ENCODE data around the gene RSAD1.

The RSAD1 gene

DNA sequence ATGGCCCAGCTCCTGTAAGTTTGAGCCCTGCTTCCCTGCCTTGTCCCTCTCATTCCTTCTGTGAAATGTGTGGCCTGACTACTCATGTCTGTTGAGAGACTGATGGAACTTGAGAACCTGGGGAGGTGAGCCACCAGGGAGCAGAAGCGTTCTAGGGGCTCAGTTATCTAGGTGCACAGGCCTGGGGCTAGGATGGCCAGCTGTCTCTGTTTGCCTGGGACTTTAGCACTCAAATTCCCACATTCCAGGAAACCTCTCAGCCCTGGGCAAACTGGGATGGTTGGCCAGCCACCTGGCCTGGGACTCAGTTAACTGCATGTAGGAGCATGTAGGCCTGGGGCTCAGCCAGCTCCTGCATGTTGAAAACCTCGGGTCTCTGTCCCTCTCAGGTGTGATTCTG lies 44.5 kb downstream of the RSAD1 start:
- H3K27me3 Mint-ChIP-seq, result no peaks in the 10 kb centered on the region
- H3K4me3 Mint-ChIP-seq, result no peak overlapping the region
- no peaks in the 10 kb centered on the region for H3K4me1 Mint-ChIP-seq
- DNase-seq, result no peak
- H3K9me3 Mint-ChIP-seq, result no peaks in the 10 kb centered on the region
- no peak overlapping the region for H3K27ac Mint-ChIP-seq
- no peak for ATAC-seq
- no peaks in the 10 kb centered on the region for H3K36me3 Mint-ChIP-seq (ENCODE audit: low read depth)

DNA sequence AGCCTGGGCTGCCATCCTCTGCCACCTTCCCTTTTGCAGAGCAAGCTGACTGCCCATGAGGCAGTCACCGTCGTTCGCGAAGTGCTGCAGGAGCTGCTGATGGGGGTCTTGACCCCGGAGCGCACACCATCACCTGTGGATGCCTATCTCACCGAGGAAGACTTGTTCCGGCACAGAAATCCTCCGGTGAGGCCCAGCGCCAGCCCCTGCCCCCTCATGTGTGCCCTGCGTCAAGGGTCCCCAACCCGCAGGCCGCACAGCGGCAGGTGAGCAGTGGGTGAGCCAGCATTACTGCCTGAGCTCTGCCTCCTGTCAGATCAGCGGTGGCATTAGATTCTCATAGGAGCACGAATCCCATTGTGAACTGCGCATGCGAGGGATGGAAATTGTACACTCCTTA lies 46.2 kb downstream of the RSAD1 start:
- DNase-seq (no peak), ATAC-seq (no peak)
- no peaks in the 10 kb centered on the region for H3K36me3 Mint-ChIP-seq (ENCODE audit: low read depth)
- peaks cover 9% of the 10 kb centered on the region for H3K27me3 Mint-ChIP-seq
- no peaks in the 10 kb centered on the region for H3K9me3 Mint-ChIP-seq
- no peak overlapping the region for H3K4me3 Mint-ChIP-seq
- no peaks in the 10 kb centered on the region for H3K4me1 Mint-ChIP-seq
- no peak overlapping the region for H3K27ac Mint-ChIP-seq

DNA sequence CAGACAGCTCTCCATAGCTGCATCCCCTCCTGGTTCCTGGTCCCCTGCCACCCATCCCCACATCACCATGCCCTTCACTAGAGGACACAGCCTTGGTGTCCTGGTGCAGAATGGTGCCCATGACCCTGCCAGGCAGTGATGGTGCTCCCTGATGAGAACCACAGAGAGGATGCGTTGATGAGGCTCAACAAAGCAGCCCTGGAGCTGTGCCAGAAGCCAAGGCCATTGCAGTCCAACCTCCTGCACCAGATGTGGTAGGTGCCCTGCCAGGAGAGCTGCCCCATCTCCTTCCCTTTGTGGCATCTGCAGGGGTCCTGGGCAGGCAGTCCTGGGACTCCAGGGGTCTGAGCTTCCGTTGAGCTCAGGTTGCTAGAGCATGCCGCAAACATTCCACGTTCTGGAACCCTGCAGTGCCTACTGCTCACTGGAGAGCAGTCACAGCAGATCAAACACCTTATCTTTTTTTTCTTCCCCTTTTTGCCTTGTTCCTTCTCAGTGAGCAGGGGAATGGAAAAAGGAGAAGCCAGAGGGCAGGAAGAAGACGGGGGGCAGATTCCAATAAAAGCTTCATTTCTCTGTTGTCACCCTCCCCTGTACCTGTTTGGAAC lies 48.6 kb downstream of the RSAD1 start:
- H3K36me3 Mint-ChIP-seq (ENCODE audit: low read depth), result no peaks in the 10 kb centered on the region
- H3K4me3 Mint-ChIP-seq, result no peak overlapping the region
- no peak for DNase-seq
- no peaks in the 10 kb centered on the region for H3K4me1 Mint-ChIP-seq
- no peak for ATAC-seq
- peaks cover 26% of the 10 kb centered on the region for H3K27me3 Mint-ChIP-seq
- H3K27ac Mint-ChIP-seq, result no peak overlapping the region
- no peaks in the 10 kb centered on the region for H3K9me3 Mint-ChIP-seq

DNA sequence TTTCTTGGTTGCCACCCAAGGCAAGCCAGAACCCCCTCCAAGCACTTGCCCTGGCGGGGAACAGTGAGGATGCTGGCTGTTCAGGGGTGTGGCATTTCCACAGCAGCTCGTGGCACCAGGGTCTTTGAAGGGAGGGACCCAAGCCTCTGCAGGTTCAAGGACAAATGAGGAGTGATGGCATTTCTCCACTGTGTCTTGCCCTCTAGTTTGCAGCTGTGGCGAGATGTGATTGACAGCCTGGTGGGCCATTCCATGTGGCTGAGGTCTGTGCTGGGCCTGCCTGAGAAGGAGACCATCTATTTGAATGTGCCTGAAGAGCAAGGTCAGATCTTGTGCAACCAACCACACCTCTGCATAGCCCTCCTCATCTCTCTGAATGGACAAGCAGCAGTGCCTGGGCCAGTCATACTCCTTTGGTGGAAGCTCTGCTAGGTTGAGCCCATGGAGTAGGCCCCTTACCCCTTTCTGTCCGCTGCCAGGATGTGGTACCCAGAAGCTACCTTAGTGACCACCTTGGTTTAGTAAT lies 49.4 kb downstream of the RSAD1 start:
- Mint-ChIP-seq H3K4me3 (no peak overlapping the region), H3K27me3 (peaks cover 32% of the 10 kb centered on the region), H3K36me3 (ENCODE audit: low read depth) (no peaks in the 10 kb centered on the region), H3K27ac (no peak overlapping the region), H3K4me1 (no peaks in the 10 kb centered on the region), H3K9me3 (no peaks in the 10 kb centered on the region)
- DNase-seq (no peak), ATAC-seq (no peak)

DNA sequence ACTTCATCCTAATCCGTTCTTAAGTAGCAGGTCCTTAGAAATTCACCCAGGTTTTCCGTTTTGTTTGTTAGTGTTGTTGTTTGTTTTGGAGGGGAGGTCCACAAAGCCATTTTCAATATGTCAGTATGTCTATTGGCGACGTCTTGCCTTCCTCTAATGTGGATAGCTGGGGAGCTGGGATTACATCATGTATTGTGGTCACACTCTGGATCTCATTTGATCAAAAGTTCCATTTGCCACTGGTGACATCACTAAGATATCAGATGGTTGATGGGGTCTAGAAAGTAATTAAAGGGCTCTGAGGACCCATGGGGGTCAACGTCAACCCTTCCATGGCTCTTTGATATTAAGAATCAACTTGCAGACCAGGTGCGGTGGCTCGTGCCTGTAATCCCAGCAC lies 51.2 kb downstream of the RSAD1 start:
- DNase-seq, result no peak
- Mint-ChIP-seq H3K27ac (no peak overlapping the region), H3K36me3 (ENCODE audit: low read depth) (no peaks in the 10 kb centered on the region), H3K27me3 (peaks cover 48% of the 10 kb centered on the region), H3K4me1 (peaks cover 12% of the 10 kb centered on the region), H3K9me3 (no peaks in the 10 kb centered on the region), H3K4me3 (no peak overlapping the region)
- ATAC-seq, result no peak

DNA sequence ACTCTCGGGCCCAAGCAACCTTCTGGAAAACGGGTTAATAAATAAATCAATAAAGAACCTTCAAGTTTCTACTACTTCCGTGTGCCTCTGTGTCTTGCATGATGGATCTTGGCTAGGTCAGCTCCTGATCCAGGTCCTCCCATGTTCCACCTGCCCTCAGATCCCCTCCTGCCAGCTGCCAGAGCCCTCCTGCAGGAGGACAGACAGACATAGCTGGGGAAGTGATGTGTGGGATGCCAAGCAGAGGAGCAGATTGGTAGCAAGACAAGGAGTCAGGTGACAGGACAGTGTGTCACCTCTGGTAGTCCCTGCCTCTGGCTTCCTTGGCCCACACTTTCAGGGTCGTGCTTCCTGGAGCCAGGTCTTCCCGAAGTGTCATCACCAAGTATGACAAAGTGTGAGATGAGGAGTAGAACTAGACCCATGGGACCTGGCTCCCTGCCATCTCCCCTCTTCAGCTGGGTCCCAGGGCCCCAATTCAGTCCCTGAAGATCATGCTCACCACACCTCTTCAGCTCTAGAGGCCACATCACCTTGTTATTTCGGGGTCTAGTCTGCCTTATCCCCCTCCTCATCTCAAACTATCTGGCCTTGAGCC lies 52.9 kb downstream of the RSAD1 start:
- Mint-ChIP-seq H3K36me3 (ENCODE audit: low read depth) (no peaks in the 10 kb centered on the region), H3K27me3 (peaks cover 53% of the 10 kb centered on the region), H3K27ac (no peak overlapping the region), H3K9me3 (no peaks in the 10 kb centered on the region), H3K4me1 (peaks cover 12% of the 10 kb centered on the region), H3K4me3 (no peak overlapping the region)
- no peak for ATAC-seq
- DNase-seq, result no peak

DNA sequence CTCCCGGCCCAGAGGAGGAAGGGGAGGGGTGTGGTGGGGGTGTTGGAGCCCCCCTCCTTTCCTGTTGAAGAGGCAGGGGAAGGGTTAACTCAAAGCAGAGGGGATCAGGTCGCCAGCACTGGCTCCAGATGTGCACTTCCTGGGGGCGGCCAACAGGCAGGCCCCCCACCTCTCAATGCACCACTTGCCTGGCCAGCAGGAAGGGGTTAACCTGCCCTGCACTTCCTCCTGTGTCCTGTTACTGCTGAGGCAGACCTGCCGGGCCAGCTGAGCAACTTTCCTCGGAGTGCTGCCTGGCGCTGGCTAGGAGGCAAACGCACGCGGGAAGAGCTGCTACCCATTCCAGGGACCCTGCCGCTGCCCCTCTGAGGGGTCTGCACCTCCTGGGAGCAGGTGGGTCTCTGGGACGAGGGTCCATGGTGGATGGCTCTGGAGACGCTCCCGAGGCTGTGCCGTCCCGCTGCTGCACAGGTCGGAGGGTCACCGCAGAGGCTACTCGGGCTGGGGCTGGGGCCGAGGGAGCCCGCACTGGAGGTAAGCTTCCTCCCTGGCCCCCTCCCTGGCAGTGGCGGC lies 53.9 kb downstream of the RSAD1 start, which contains the start of gene EPN3:
EPN3 (plus strand) TSS at position 284 of the 573 bp plus-strand sequence. CDS start 3,822 bp downstream, outside the sequence.
- Mint-ChIP-seq H3K9me3 (no peaks in the 10 kb centered on the region), H3K27ac (no peak within 1 kb of the TSS), H3K36me3 (ENCODE audit: low read depth) (no peaks in the 10 kb centered on the region), H3K27me3 (peaks cover 53% of the 10 kb centered on the region), H3K4me3 (no peak within 1 kb of the TSS), H3K4me1 (peaks cover 12% of the 10 kb centered on the region)
- ATAC-seq, result no peak
- DNase-seq, result no peak

DNA sequence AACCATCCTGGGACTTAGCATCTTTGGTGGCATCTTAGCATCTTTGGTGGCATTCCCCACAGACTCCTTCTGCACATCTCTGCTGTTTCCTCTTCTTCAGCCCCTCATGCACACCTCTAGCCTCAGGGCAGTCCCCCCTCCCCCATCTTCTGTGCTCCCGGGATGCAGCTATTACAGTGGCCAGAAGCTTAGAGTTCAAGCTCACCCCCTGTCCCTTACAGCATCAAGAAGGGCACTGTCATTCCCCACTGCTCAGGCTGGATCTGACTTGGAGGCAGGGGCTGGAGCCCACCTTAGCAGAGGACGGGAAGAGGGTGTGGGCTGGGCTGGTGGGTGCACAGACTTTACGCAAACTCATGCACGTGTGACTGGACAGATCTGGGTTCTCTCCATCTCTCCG lies 54.5 kb downstream of the RSAD1 start:
- Mint-ChIP-seq H3K27ac (no peak overlapping the region), H3K4me3 (no peak overlapping the region), H3K27me3 (peaks cover 53% of the 10 kb centered on the region), H3K36me3 (ENCODE audit: low read depth) (no peaks in the 10 kb centered on the region), H3K4me1 (peaks cover 12% of the 10 kb centered on the region), H3K9me3 (no peaks in the 10 kb centered on the region)
- no peak for DNase-seq
- ATAC-seq, result no peak

DNA sequence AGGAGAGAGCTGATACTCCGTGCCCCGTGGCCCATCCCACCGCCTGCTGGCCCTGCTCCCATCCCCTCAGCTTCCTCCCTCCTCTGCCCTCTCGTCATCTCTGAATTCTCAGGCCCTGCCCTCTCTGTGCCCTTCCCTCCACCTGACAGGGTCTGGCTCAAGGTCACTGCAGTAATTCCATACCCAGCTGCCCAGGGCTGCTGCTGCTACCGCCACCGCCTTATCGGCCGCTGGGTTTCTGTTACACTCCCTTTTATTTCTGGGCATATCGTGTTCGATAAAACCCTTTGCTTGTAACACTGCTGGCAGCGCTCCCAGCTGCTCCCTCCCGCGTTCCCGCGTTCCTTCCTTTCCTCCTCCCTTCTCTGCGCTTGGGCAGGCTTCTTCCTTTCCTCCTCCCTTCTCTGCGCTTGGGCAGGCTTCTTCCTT lies 55.1 kb downstream of the RSAD1 start:
- no peaks in the 10 kb centered on the region for H3K36me3 Mint-ChIP-seq (ENCODE audit: low read depth)
- ATAC-seq (no peak), DNase-seq (no peak)
- peaks cover 53% of the 10 kb centered on the region for H3K27me3 Mint-ChIP-seq
- peaks cover 13% of the 10 kb centered on the region for H3K4me1 Mint-ChIP-seq
- H3K9me3 Mint-ChIP-seq, result no peaks in the 10 kb centered on the region
- H3K4me3 Mint-ChIP-seq, result no peak overlapping the region
- H3K27ac Mint-ChIP-seq, result no peak overlapping the region

DNA sequence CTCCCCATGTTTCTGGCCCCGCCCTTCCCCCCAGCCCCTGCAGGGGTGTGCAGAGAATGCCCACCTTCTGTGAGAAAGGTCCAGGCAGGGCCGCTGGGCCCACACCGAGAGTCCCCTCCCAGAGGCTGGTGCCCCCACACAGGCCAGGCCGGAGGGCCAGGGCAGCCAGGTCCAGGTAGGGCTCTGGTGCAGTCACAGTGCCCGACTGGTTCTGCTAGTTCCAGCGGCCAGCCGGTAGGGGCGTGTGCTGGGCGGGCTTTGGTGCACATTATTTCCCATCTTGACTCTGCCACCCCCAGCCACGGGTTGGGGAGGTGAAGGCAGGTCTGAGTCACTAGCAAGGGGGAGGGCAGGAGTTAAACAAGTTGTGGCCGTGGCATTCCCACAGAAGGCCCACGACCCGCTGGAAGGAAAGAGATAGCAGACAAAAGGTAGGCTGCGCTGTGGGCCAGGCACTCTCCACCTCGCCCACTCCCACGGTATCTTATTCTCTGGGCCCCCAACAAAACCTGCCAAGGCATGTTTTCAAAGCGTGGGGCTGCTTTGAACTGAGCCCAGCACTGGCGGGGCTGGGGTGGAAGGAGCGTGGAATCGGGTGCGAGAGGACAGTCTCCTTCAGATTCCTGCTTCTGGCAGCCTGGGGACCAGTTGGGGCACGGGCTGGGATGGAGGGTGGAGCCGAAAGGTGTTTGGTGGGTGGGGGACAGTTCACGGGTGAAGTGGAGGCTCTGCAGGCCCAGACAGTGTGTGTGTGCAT lies 55.7 kb downstream of the RSAD1 start:
- no peak overlapping the region for H3K4me3 Mint-ChIP-seq
- H3K4me1 Mint-ChIP-seq, result peaks cover 13% of the 10 kb centered on the region
- DNase-seq (peak; percentile 44), ATAC-seq (peak; percentile 74)
- no peaks in the 10 kb centered on the region for H3K9me3 Mint-ChIP-seq
- H3K36me3 Mint-ChIP-seq (ENCODE audit: low read depth), result no peaks in the 10 kb centered on the region
- peaks cover 48% of the 10 kb centered on the region for H3K27me3 Mint-ChIP-seq
- H3K27ac Mint-ChIP-seq, result no peak overlapping the region

DNA sequence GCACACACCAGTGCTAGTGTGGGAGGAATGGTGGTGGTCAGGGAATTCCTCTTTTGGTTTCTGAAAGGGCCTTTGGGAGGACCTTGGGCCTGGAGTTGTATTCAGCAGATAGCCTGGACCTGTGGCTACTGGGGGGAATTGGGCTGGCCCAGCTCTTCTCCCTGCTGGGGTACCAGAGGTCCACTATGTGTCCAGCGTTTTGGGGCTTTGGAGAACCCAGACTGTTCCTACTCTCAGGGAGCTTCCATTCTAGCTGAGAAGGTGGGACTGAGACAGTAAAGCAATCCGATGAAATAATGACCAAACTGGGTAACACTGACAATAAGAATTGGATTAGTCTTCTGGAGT lies 56.3 kb downstream of the RSAD1 start:
- Mint-ChIP-seq H3K27ac (no peak overlapping the region), H3K27me3 (peaks cover 43% of the 10 kb centered on the region), H3K4me1 (peaks cover 13% of the 10 kb centered on the region), H3K4me3 (no peak overlapping the region), H3K9me3 (no peaks in the 10 kb centered on the region), H3K36me3 (ENCODE audit: low read depth) (no peaks in the 10 kb centered on the region)
- no peak for ATAC-seq
- no peak for DNase-seq

DNA sequence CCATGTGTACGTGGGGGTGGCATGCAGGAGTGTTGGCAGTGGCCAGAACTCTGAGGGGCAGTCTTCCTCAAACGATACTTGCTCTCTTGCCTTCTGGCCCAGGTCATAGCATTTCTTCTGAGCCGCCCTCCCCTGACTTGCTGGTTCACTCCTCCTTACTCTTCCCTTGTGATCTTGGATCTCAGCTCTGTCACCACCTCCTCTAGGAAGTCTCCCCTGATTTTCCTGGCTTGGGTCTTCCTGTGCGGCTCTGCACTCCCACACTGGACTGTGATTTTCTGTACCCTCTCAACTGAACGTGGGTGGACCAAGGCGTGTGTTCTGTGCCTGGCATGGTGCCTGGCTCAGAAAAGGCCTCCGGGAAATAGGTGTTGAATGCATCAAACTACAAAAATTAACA lies 56.7 kb downstream of the RSAD1 start:
- Mint-ChIP-seq H3K4me3 (no peak overlapping the region), H3K36me3 (ENCODE audit: low read depth) (no peaks in the 10 kb centered on the region), H3K9me3 (no peaks in the 10 kb centered on the region), H3K27me3 (peaks cover 42% of the 10 kb centered on the region), H3K4me1 (peaks cover 13% of the 10 kb centered on the region), H3K27ac (no peak overlapping the region)
- ATAC-seq (no peak), DNase-seq (no peak)

Data from activated naive CD8-positive, alpha-beta T cell treated with anti-CD3 and anti-CD28 coated beads, Interleukin-2, amount 50 U/mL, for 24 hours (primary cell).